ENCODE results near the gene WFDC11. TPM values are rescaled to one million over a fixed set of nuclear protein-coding genes. Genes with fewer than 3 reads are reported as not detected.
"Not testable (repeated sequence)": the region's sequence is repeated elsewhere in the genome, so short reads cannot be mapped to it uniquely, and the experiment has no call there.

The WFDC11 gene
- total RNA-seq: not detected
- polyA plus RNA-seq: not detected

GRCh38 chr20:45670139-45670538 lies at the start of gene WFDC11:
WFDC11 (minus strand) TSS chr20:45670239; CDS start chr20:45650600, 19,639 bp downstream.
- H3K4me1 ChIP-seq (ENCODE audit: insufficient read depth): no peaks in the 10 kb centered on the region
- H3K4me3 ChIP-seq (ENCODE audit: low read depth, low read length): no peak within 1 kb of the TSS
- DNase-seq (ENCODE audit: extremely low spot score): no peak
- H3K27ac ChIP-seq (ENCODE audit: low read depth): no peak within 1 kb of the TSS
- WGBS: 74% methylated on average over 1 of the region's 1 CpG
- no peaks in the 10 kb centered on the region for H3K36me3 ChIP-seq (ENCODE audit: insufficient read depth)

DNA sequence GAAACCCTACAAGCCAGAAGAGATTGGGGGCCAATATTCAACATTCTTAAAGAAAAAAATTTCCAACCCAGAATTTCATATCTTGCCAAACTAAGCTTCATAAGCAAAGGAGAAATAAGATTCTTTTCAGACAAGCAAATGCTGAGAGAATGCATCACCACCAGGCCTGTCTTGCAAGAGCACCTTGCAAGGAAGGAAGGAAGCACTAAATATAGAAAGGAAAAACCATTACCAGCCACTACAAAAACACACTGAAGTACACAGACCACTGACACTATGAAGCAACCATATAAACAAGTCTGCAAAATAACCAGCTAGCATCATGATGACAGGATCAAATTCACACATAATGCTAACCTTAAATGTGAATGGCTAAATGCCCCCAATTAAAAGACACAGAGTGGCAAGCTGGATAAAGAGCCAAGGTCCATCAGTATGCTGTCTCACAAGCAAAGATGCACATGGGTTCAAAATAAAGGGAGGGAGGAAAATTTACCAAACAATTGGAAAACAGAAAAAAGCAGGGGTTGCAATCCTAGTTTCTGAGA lies 46.2 kb upstream of the WFDC11 start:
- H3K36me3 ChIP-seq (ENCODE audit: insufficient read depth); DNase-seq (ENCODE audit: extremely low spot score); H3K27ac ChIP-seq (ENCODE audit: low read depth); H3K4me1 ChIP-seq (ENCODE audit: insufficient read depth); H3K4me3 ChIP-seq (ENCODE audit: low read depth, low read length): not testable (repeated sequence)

- Histone ChIP-seq H3K27ac (ENCODE audit: low read depth) (no peak within 1 kb of the TSS), H3K36me3 (ENCODE audit: insufficient read depth) (no peaks in the 10 kb centered on the region), H3K4me3 (ENCODE audit: low read depth, low read length) (no peak within 1 kb of the TSS), H3K4me1 (ENCODE audit: insufficient read depth) (no peaks in the 10 kb centered on the region)
- 90% methylated on average over 1 of the region's 1 CpG for WGBS
- DNase-seq (ENCODE audit: extremely low spot score): no peak
Measured at GRCh38 chr20:45704969-45705637, 35.1 kb upstream of the WFDC11 start, which contains the start of gene WFDC10B. WFDC10B (minus strand) TSS chr20:45705019; CDS start chr20:45685992, 19,027 bp downstream.

DNA sequence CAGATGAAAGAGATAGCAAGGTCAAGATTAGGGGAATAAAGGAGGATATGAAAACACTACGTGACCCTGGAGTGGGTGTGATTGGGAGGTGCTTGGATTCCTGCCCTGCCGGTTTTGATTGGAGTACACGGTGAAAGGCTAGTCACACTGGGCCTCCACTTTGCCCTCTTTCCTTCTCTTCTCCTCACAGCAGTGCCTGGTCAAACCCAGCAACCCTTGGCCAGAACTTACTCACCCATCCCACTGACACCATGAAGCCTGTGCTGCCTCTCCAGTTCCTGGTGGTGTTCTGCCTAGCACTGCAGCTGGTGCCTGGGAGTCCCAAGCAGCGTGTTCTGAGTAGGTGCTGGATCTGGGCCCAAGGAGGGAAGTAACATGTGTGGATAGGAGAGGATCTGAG lies 31.8 kb upstream of the WFDC11 start, which contains the start of gene WFDC13:
Gene WFDC13, plus strand, starts transcription at position 166 of the 400 bp plus-strand sequence. Its CDS starts 86 bp downstream, at position 252.
- Histone ChIP-seq H3K36me3 (ENCODE audit: insufficient read depth) (no peaks in the 10 kb centered on the region), H3K4me1 (ENCODE audit: insufficient read depth) (no peaks in the 10 kb centered on the region), H3K27ac (ENCODE audit: low read depth) (peak within 1 kb of the TSS; percentile 49), H3K4me3 (ENCODE audit: low read depth, low read length) (no peak within 1 kb of the TSS)
- DNase-seq (ENCODE audit: extremely low spot score): no peak
- 67% methylated on average over 4 of the region's 4 CpGs for WGBS

GRCh38 chr20:45701104-45701503 lies 31.1 kb upstream of the WFDC11 start:
- DNase-seq (ENCODE audit: extremely low spot score): no peak

DNA sequence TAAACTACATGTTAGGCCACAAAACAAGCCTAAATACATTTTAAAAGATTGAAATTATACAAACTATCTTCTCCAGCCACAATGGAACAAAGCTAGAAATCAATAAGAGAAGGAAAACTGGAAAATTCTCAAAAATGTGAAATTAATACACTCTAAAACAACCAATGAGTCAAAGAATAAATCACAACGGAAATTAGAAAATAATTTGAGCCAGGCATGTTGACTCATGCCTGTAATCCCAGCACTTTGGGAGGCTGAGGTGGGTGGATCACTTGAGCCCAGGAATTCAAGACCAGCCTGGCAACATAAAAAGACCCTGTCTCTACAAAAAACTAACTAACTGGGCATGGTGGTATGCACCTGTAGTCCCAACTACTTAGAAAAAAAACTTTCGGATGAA lies 25.5 kb upstream of the WFDC11 start:
- Histone ChIP-seq H3K27ac (ENCODE audit: low read depth) (no peak overlapping the region), H3K4me3 (ENCODE audit: low read depth, low read length) (no peak overlapping the region), H3K4me1 (ENCODE audit: insufficient read depth) (no peaks in the 10 kb centered on the region), H3K36me3 (ENCODE audit: insufficient read depth) (no peaks in the 10 kb centered on the region)
- DNase-seq (ENCODE audit: extremely low spot score): no peak
- 88% methylated on average over 2 of the region's 2 CpGs for WGBS

More at GRCh38 chr20:45701104-45701503, 31.1 kb upstream of the WFDC11 start:
- Histone ChIP-seq H3K4me3 (ENCODE audit: low read depth, low read length) (no peak overlapping the region), H3K36me3 (ENCODE audit: insufficient read depth) (no peaks in the 10 kb centered on the region), H3K4me1 (ENCODE audit: insufficient read depth) (no peaks in the 10 kb centered on the region), H3K27ac (ENCODE audit: low read depth) (no peak overlapping the region)
- WGBS: 69% methylated on average over 4 of the region's 4 CpGs

DNA sequence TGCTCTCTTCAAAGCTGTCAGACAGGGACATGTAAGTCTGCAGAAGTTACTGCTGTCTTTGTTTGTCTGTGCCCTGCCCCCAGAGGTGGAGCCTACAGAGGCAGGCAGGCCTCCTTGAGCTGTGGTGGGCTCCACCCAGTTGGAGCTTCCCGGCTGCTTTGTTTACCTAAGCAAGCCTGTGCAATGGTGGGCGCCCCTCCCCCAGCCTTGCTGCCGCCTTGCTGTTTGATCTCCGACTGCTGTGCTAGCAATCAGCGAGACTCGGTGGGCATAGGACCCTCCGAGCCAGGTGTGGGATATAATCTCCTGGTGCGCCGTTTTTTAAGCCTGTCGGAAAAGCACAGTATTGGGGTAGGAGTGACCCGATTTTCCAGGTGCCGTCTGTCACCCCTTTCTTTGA lies 23.3 kb upstream of the WFDC11 start:
- not testable (repeated sequence) for H3K4me1 ChIP-seq (ENCODE audit: insufficient read depth); H3K4me3 ChIP-seq (ENCODE audit: low read depth, low read length)

DNA sequence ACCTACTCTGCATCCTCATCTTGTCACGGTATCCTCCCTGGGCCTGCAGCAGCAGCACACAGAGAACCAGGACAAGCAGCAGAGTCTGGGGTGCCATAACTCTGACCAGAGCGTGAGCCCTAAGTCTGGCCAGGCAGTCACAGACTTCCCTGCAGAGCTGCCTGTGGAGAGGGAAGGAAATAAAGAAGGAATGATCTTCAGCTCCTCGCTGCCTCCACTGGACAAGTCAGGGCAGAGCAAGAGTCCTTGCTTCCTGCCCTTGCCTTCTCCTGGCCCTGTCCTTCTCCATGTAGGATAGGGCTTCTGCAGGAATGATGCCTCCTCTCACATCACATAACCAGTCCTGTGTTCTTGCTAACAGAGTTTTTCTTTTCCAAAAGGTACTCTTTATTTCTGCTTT lies 15.9 kb upstream of the WFDC11 start:
- H3K4me1 ChIP-seq (ENCODE audit: insufficient read depth): no peaks in the 10 kb centered on the region
- no peak for DNase-seq (ENCODE audit: extremely low spot score)
- H3K4me3 ChIP-seq (ENCODE audit: low read depth, low read length): no peak overlapping the region
- no peaks in the 10 kb centered on the region for H3K36me3 ChIP-seq (ENCODE audit: insufficient read depth)
- 62% methylated on average over 3 of the region's 3 CpGs for WGBS
- no peak overlapping the region for H3K27ac ChIP-seq (ENCODE audit: low read depth)

More for the DNA sequence above, 23.3 kb upstream of the WFDC11 start:
- WGBS: 88% methylated on average over 12 of the region's 12 CpGs
- H3K36me3 ChIP-seq (ENCODE audit: insufficient read depth); H3K27ac ChIP-seq (ENCODE audit: low read depth); DNase-seq (ENCODE audit: extremely low spot score): not testable (repeated sequence)

DNA sequence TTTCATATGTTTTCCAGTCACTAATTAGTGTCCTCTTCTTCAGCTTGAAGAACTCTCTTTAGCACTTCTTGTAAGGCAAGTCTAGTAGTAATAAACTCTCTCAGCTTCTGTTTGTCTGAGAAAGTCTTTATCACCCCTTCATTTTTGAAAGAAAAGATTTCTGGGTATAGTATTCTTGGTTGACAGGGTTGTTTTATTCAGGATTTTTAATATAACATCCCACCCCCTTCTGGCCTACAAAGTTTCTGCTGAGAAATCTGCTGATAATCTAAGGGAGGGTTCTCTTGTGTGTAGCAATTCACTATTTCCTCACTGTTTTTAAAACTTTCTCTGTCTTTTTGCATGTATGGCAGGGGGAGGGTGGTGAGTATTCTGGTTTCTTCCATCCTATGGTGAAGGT lies 9.6 kb upstream of the WFDC11 start:
- DNase-seq (ENCODE audit: extremely low spot score): no peak
- no peak overlapping the region for H3K27ac ChIP-seq (ENCODE audit: low read depth)
- H3K4me1 ChIP-seq (ENCODE audit: insufficient read depth): no peaks in the 10 kb centered on the region
- H3K36me3 ChIP-seq (ENCODE audit: insufficient read depth): no peaks in the 10 kb centered on the region
- H3K4me3 ChIP-seq (ENCODE audit: low read depth, low read length): no peak overlapping the region

- no peak overlapping the region for H3K27ac ChIP-seq (ENCODE audit: low read depth)
- H3K4me1 ChIP-seq (ENCODE audit: insufficient read depth): no peaks in the 10 kb centered on the region
- no peaks in the 10 kb centered on the region for H3K36me3 ChIP-seq (ENCODE audit: insufficient read depth)
- no peak overlapping the region for H3K4me3 ChIP-seq (ENCODE audit: low read depth, low read length)
- DNase-seq (ENCODE audit: extremely low spot score): no peak
Measured at GRCh38 chr20:45672765-45673164, 2.7 kb upstream of the WFDC11 start.

DNA sequence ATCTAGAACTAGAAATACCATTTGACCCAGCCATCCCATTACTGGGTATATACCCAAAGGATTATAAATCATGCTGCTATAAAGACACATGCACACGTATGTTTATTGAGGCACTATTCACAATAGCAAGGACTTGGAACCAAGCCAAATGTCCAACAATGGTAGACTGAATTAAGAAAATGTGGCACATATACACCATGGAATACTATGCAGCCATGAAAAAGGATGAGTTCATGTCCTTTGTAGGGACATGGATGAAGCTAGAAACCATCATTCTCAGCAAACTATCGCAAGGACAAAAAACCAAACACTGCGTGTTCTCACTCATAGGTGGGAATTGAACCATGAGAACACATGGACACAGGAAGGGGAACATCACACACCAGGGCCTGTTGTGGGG lies 13.0 kb downstream of the WFDC11 start:
- WGBS: 93% methylated on average over 3 of the region's 3 CpGs
- H3K4me1 ChIP-seq (ENCODE audit: insufficient read depth); H3K27ac ChIP-seq (ENCODE audit: low read depth); DNase-seq (ENCODE audit: extremely low spot score); H3K4me3 ChIP-seq (ENCODE audit: low read depth, low read length); H3K36me3 ChIP-seq (ENCODE audit: insufficient read depth): not testable (repeated sequence)

GRCh38 chr20:45651726-45652125 lies 18.3 kb downstream of the WFDC11 start:
- not testable (repeated sequence) for DNase-seq (ENCODE audit: extremely low spot score); H3K4me1 ChIP-seq (ENCODE audit: insufficient read depth); H3K27ac ChIP-seq (ENCODE audit: low read depth); H3K36me3 ChIP-seq (ENCODE audit: insufficient read depth); H3K4me3 ChIP-seq (ENCODE audit: low read depth, low read length)
- 76% methylated on average over 7 of the region's 7 CpGs for WGBS

DNA sequence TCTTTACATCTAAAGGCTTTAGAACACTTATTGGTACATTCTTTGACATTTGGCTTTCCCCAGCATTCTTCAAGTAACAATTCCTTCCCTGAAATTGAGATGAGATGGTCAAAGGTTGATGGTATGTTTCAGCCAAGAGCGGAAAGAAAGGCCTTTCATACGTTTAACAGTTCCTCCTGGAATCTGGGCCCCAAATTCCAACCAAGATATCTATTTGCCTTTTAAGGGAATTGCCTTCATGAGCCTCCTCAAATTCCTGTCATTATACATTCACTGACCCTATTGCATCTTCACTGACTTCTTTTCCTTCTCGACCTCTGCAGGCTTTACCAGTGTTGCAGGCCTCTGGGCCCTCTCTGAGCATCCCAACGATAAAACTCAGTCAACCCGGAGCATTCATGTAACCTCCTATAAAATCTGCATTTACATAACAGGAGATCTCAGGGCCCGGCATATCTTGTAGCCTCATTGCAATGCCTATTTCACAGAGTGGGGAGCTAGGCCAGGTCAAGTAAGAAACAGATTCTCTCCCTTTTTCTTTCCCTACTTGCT lies 20.7 kb downstream of the WFDC11 start:
- WGBS: 69% methylated on average over 6 of the region's 6 CpGs
- DNase-seq (ENCODE audit: extremely low spot score): no peak
- no peaks in the 10 kb centered on the region for H3K36me3 ChIP-seq (ENCODE audit: insufficient read depth)
- no peaks in the 10 kb centered on the region for H3K4me1 ChIP-seq (ENCODE audit: insufficient read depth)
- H3K4me3 ChIP-seq (ENCODE audit: low read depth, low read length): no peak overlapping the region
- no peak overlapping the region for H3K27ac ChIP-seq (ENCODE audit: low read depth)

GRCh38 chr20:45647441-45648050 lies 22.5 kb downstream of the WFDC11 start:
- Histone ChIP-seq H3K4me1 (ENCODE audit: insufficient read depth) (no peaks in the 10 kb centered on the region), H3K4me3 (ENCODE audit: low read depth, low read length) (no peak overlapping the region), H3K27ac (ENCODE audit: low read depth) (no peak overlapping the region), H3K36me3 (ENCODE audit: insufficient read depth) (no peaks in the 10 kb centered on the region)
- no peak for DNase-seq (ENCODE audit: extremely low spot score)
- 73% methylated on average over 1 of the region's 1 CpG for WGBS

Data from urinary bladder (tissue), 4 donors.